ENCODE results near the gene ADAMTS1.

ADAMTS1 gene

GRCh38 chr21:26837539-26837938 is 7.7 kb downstream of the ADAMTS1 start:
- TF ChIP-seq, protein P1, sequence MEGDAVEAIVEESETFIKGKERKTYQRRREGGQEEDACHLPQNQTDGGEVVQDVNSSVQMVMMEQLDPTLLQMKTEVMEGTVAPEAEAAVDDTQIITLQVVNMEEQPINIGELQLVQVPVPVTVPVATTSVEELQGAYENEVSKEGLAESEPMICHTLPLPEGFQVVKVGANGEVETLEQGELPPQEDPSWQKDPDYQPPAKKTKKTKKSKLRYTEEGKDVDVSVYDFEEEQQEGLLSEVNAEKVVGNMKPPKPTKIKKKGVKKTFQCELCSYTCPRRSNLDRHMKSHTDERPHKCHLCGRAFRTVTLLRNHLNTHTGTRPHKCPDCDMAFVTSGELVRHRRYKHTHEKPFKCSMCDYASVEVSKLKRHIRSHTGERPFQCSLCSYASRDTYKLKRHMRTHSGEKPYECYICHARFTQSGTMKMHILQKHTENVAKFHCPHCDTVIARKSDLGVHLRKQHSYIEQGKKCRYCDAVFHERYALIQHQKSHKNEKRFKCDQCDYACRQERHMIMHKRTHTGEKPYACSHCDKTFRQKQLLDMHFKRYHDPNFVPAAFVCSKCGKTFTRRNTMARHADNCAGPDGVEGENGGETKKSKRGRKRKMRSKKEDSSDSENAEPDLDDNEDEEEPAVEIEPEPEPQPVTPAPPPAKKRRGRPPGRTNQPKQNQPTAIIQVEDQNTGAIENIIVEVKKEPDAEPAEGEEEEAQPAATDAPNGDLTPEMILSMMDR (IDR thresholded peaks at IDR 0.05; ENCODE audit: borderline replicate concordance, insufficient read depth, low read depth, low read length) = no peak
- no peak overlapping the region for H3K4me3 ChIP-seq (ENCODE audit: low read depth, low read length)

GRCh38 chr21:26836528-26836927 is 8.7 kb downstream of the ADAMTS1 start:
- no peak overlapping the region for H3K4me3 ChIP-seq (ENCODE audit: low read depth, low read length)
- TF ChIP-seq, protein P1 (IDR thresholded peaks at IDR 0.05; ENCODE audit: borderline replicate concordance, insufficient read depth, low read depth, low read length) = no peak

DNA sequence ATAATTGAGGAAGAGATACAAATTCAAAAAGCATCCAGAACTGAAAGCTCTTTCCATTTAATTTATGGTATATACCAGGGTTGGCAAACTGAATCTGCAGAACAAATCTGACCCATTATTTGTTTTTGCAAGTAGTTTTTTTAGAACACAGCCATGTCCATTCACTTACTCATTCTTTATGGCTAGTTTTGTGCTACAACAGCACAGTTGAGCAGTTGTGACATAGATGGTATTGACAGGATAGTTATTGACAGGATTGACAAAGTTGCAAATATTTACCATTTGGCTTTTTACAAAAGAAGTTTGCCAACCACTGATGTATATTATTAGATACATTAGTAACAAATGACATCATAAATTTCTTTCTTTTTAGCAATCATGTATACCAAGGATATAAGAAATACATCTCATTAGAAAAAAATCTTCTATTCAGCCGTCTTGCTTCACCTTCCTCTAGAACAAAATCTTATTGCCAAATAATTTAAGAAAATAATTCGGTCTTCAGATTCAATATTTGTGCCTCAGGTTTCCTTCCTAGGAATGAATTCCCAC is 9.4 kb downstream of the ADAMTS1 start:
- TF ChIP-seq, protein P1 (IDR thresholded peaks at IDR 0.05; ENCODE audit: borderline replicate concordance, insufficient read depth, low read depth, low read length) = no peak

DNA sequence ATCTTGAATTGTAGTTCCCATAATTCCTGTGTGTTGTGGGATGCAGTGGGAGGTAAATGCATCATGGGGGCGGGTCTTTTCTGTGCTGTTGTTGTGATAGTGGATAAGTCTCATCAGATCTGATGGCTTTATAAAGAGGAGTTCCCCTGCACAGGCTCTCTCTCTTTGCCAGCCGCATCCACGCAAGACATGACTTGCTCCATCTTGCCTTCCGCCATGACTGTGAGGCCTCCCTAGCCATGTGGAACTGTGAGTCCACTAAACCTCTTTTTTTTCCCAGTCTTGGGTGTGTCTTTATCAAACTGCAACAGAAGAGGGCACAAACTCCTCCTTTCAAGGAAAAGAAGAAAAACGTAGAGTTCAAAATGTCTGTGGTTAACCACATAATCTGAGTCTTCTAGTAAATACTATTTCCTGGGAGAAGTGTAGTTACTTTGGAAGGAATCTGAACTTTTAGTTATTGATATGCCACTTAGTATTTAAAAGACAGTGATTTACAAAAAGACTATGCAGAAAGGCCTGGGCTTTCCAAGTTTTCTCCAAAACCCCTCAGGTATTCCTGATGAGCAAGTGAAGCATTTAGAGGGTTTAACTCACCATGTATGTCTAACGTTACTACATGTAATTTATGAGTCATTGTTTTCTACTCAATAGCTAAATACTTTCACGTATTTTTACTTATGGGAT is 10.0 kb downstream of the ADAMTS1 start:
- TF ChIP-seq, protein P1 (IDR thresholded peaks at IDR 0.05; ENCODE audit: borderline replicate concordance, insufficient read depth, low read depth, low read length) = no peak
- H3K4me3 ChIP-seq (ENCODE audit: low read depth, low read length) = no peak overlapping the region

More for the DNA sequence above, 9.4 kb downstream of the ADAMTS1 start:
- no peak overlapping the region for H3K4me3 ChIP-seq (ENCODE audit: low read depth, low read length)

DNA sequence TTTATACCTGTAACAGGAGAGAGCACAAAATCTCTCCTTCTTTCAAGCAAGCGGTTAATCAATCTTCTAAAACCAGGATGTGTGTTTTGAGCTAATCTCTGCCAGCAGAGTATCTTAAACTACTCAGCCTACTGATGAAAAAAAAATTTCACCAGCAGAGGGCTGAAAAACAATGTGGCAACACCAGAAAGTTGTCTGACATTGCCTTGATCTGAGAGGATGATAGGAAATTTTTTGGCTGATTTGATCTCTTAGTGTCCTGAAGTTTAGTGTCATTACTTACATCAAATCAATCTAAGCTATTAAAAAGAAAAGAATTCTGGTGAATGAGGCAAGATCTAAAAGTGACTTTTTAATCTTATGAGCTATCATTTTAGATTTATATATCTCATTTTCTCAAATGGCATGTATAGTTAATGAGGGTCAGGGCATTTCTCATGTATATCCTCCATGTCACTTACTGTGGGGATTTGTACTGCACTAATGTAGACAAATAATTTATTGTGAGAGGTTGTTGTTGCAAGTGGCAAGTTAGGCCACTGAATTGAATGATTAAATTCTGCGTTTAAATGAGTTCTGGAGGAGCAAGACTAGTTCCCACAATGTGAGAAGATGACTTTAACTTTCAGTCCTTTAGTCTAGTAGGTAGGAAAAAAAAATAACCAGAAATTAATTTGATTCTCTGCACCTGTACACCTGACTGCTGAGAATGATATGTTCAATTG is 10.9 kb downstream of the ADAMTS1 start:
- TF ChIP-seq, protein P1 (IDR thresholded peaks at IDR 0.05; ENCODE audit: borderline replicate concordance, insufficient read depth, low read depth, low read length) = no peak

GRCh38 chr21:26833460-26833939 is 11.7 kb downstream of the ADAMTS1 start:
- TF ChIP-seq, protein P1 (IDR thresholded peaks at IDR 0.05; ENCODE audit: borderline replicate concordance, insufficient read depth, low read depth, low read length) = no peak

More for the DNA sequence above, 10.9 kb downstream of the ADAMTS1 start:
- no peak overlapping the region for H3K4me3 ChIP-seq (ENCODE audit: low read depth, low read length)

More at GRCh38 chr21:26833460-26833939, 11.7 kb downstream of the ADAMTS1 start:
- no peak overlapping the region for H3K4me3 ChIP-seq (ENCODE audit: low read depth, low read length)

Data from GM12875 (cell line).